HepG2 (cell line): ENCODE measurements around the gene TANC1. TPM values are rescaled to one million over a fixed set of nuclear protein-coding genes. Genes with fewer than 3 reads are reported as not detected.

ENCODE experiments used
- FOXC1 ChIP-seq: sonication (generic); formaldehyde crosslinking; IDR thresholded peaks from 2 replicates; pipeline ENCODE4 v1.8.0; 2022; ENCODE audit warnings: mild to moderate bottlenecking, missing genetic modification reagents, borderline replicate concordance
- HDAC1 ChIP-seq: sonication (generic); formaldehyde crosslinking; IDR thresholded peaks from 2 replicates; pipeline ENCODE4 v1.5.1; 2020; ENCODE audit warnings: mild to moderate bottlenecking, missing genetic modification reagents
- HNRNPK ChIP-seq: fragments of 200-400 bp; formaldehyde crosslinking; IDR thresholded peaks from 2 replicates; pipeline ENCODE4 v1.6.1; 2018; ENCODE audit warnings: low read length, low read depth, moderate library complexity, mild to moderate bottlenecking; ENCODE audit not compliant: poor library complexity, severe bottlenecking
- JUN ChIP-seq: sonication (generic); formaldehyde crosslinking; IDR thresholded peaks from 2 replicates; pipeline ENCODE4 v1.4.0; 2020; ENCODE audit warnings: mild to moderate bottlenecking, missing genetic modification reagents
- KLF16 ChIP-seq, 2 experiments: sonication (generic) in 1 of 2; formaldehyde crosslinking in 1 of 2; IDR thresholded peaks; 2 replicates each; pipeline versions ENCODE4 v1.6.1 to v1.8.0; 2016 to 2023; ENCODE audit warnings: missing genetic modification reagents in 2 of 2, missing compliant biosample characterization in 1 of 2
- RAD21 ChIP-seq: fragments of 450-650 bp; formaldehyde crosslinking; IDR thresholded peaks from 2 replicates; pipeline ENCODE4 v1.5.0; 2020; ENCODE audit warnings: mild to moderate bottlenecking
- SIN3B ChIP-seq: fragments of 150-350 bp; IDR thresholded peaks from 2 replicates; pipeline ENCODE4 v1.6.1; 2014; ENCODE audit warnings: low read length
- SOX13 ChIP-seq, 3 experiments: fragments of 450-650 bp in 1 of 3; sonication (generic) in 1 of 3; formaldehyde crosslinking in 1 of 3; IDR thresholded peaks in 2 of 3; conservative IDR thresholded peaks in 1 of 3; 2 replicates each; pipeline versions ENCODE4 v1.5.0 to v1.6.1; 2016 to 2020; ENCODE audit warnings: antibody characterized with exemption in 1 of 3, mild to moderate bottlenecking in 1 of 3, missing compliant biosample characterization in 1 of 3, missing genetic modification reagents in 1 of 3, moderate library complexity in 1 of 3
- SPEN ChIP-seq: sonication (generic); formaldehyde crosslinking; IDR thresholded peaks from 2 replicates; pipeline ENCODE4 v1.5.1; 2020; ENCODE audit warnings: low read depth, mild to moderate bottlenecking, missing genetic modification reagents
- YEATS2 ChIP-seq: sonication (generic); formaldehyde crosslinking; IDR thresholded peaks from 2 replicates; pipeline ENCODE4 v1.4.0; 2020; ENCODE audit warnings: missing genetic modification reagents, borderline replicate concordance
- ZNF234 ChIP-seq: sonication (generic); formaldehyde crosslinking; conservative IDR thresholded peaks from 2 replicates; pipeline ENCODE4 v1.5.1; 2020; ENCODE audit warnings: mild to moderate bottlenecking, missing genetic modification reagents
- ZNF235 ChIP-seq: sonication (generic); formaldehyde crosslinking; IDR thresholded peaks from 2 replicates; pipeline ENCODE4 v1.8.1; 2023; ENCODE audit warnings: mild to moderate bottlenecking, missing genetic modification reagents, borderline replicate concordance
- ZNF343 ChIP-seq: sonication (generic); formaldehyde crosslinking; IDR thresholded peaks from 2 replicates; pipeline ENCODE4 v1.4.0; 2020; ENCODE audit warnings: mild to moderate bottlenecking, missing genetic modification reagents
- ZNF644 ChIP-seq: IDR thresholded peaks from 2 replicates; pipeline ENCODE4 v1.6.1; 2016; ENCODE audit warnings: low read depth
- ZNF782 ChIP-seq: sonication (generic); formaldehyde crosslinking; IDR thresholded peaks from 2 replicates; pipeline ENCODE4 v1.4.0; 2020; ENCODE audit warnings: missing genetic modification reagents, mild to moderate bottlenecking, borderline replicate concordance
- ZSCAN9 ChIP-seq: IDR thresholded peaks from 2 replicates; pipeline ENCODE4 v1.6.1; 2016; ENCODE audit warnings: borderline replicate concordance
- polyA plus RNA-seq, 8 experiments: library from polyadenylated mRNA; depleted of rRNA in 3 of 8; stranded (reverse) in 7 of 8; unstranded in 1 of 8; fragments of >200 nt; fragmentation: Illumina TruSeq in 4 of 8; extraction: Trizol in 4 of 8; gene quantifications; 2 replicates each; pipeline versions ENCODE4 v1.2.1 to v1.2.3, GENCODE V29; 2011 to 2016; ENCODE audit warnings: low read depth in 4 of 8, missing spikeins in 1 of 8, mixed read lengths in 1 of 8; ENCODE audit not compliant: insufficient read depth in 1 of 8
- total RNA-seq, 5 experiments: library from RNA; depleted of rRNA; stranded (reverse); fragments of >200 nt; fragmentation: Illumina TruSeq; extraction: Trizol; gene quantifications; 2 replicates each; pipeline ENCODE4 v1.2.3, GENCODE V29; 2016; ENCODE audit warnings: low read depth in 1 of 5
- TF ChIP-seq, protein P1 (sequence below): sonication (generic); formaldehyde crosslinking; IDR thresholded peaks from 2 replicates; pipeline ENCODE4 v1.5.1; 2020; ENCODE audit warnings: mild to moderate bottlenecking, moderate library complexity, missing genetic modification reagents
- TF ChIP-seq, protein P2 (sequence below): conservative IDR thresholded peaks from 2 replicates; pipeline ENCODE4 v1.6.1; 2018; ENCODE audit warnings: missing genetic modification reagents
- TF ChIP-seq, protein P3 (sequence below): IDR thresholded peaks from 2 replicates; pipeline ENCODE4 v1.6.1; 2012; ENCODE audit warnings: low read depth, low read length, improper control_type of control experiment
- TF ChIP-seq, protein P4 (sequence below): sonication (generic); formaldehyde crosslinking; IDR thresholded peaks from 2 replicates; pipeline ENCODE4 v1.4.0; 2020; ENCODE audit warnings: mild to moderate bottlenecking, missing genetic modification reagents
- TF ChIP-seq, protein P5 (sequence below): sonication (generic); formaldehyde crosslinking; IDR thresholded peaks from 2 replicates; pipeline ENCODE4 v1.5.0; 2020; ENCODE audit warnings: mild to moderate bottlenecking, low read depth, missing genetic modification reagents, borderline replicate concordance
- TF ChIP-seq, protein P6 (sequence below): sonication (generic); formaldehyde crosslinking; IDR thresholded peaks from 2 replicates; pipeline ENCODE4 v1.8.0; 2022; ENCODE audit warnings: missing genetic modification reagents, mild to moderate bottlenecking, inconsistent platforms, borderline replicate concordance

The TANC1 gene
- total and polyA plus RNA-seq, 2 of the 13 experiments (the other 11 are each of a cell fraction or from before 2014, with no cell fraction given) = 2.3 to 5.6 TPM

DNA sequence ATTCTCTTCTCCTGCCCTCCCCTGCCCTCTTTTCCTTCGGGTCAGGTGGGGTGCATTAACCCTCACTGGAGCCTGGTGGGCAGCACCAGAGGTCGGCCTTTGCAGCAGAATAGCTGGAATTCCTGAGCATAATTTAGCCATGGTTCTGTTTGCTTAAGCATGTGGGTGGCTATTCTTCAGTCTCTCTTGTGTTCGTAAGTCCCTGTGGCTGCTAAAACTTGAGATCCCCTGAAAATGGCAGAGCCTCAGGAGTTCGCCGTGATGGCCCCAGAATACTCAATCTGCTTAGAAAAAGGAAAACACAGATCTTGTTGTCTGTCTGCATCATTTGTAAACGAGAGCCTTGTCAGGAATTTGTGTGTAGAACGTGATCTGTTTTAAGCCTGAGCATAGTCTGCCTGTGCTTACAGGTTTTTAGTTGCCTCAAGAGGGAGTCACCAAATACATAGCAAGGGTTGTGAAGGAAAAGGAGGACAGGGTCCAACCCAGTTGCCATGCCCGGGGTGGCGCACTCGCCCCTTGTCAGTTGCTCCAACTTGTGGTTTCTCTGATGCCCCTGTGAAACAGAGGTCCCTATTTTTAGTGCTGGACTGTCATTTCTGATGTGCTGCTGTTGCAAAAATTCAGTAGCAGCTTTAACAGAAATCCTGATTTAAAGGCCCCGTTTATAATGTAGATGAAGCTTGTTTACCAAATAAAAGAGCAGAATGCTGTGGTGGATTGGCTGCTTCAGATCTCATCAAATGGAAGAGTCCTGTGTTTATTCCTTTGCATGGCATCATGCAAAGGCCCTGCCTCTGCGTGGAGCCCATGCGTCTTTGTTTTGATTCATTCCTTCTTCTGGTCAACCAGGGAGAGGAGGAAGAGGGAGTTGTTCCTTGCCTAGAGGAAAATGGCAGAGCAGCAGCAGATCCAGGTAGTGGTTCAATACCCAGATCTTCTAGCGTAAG lies 243.3 kb downstream of the TANC1 start (continued):
- TF ChIP-seq, protein P1, sequence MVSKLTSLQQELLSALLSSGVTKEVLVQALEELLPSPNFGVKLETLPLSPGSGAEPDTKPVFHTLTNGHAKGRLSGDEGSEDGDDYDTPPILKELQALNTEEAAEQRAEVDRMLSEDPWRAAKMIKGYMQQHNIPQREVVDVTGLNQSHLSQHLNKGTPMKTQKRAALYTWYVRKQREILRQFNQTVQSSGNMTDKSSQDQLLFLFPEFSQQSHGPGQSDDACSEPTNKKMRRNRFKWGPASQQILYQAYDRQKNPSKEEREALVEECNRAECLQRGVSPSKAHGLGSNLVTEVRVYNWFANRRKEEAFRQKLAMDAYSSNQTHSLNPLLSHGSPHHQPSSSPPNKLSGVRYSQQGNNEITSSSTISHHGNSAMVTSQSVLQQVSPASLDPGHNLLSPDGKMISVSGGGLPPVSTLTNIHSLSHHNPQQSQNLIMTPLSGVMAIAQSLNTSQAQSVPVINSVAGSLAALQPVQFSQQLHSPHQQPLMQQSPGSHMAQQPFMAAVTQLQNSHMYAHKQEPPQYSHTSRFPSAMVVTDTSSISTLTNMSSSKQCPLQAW = peak; percentile 45; the same call in 1 of the 2 replicates
- TF ChIP-seq RAD21 (CRISPR knock-in tag) = no peak
- TF ChIP-seq ZNF343 = no peak
- TF ChIP-seq FOXC1 = no peak
- no peak for TF ChIP-seq JUN
- TF ChIP-seq ZSCAN9 (CRISPR knock-in tag) = no peak
- TF ChIP-seq ZNF235 = no peak
- no peak for TF ChIP-seq ZNF234 (CRISPR knock-in tag)
- TF ChIP-seq, protein P2, sequence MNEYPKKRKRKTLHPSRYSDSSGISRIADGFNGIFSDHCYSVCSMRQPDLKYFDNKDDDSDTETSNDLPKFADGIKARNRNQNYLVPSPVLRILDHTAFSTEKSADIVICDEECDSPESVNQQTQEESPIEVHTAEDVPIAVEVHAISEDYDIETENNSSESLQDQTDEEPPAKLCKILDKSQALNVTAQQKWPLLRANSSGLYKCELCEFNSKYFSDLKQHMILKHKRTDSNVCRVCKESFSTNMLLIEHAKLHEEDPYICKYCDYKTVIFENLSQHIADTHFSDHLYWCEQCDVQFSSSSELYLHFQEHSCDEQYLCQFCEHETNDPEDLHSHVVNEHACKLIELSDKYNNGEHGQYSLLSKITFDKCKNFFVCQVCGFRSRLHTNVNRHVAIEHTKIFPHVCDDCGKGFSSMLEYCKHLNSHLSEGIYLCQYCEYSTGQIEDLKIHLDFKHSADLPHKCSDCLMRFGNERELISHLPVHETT = no peak
- TF ChIP-seq ZNF782 = no peak
- no peak for TF ChIP-seq KLF16 (CRISPR knock-in tag; IDR thresholded peaks at IDR 0.05)
- no peak; the same call in 1 of the 2 replicates for TF ChIP-seq ZNF644 (CRISPR knock-in tag)
- TF ChIP-seq YEATS2 = no peak
- TF ChIP-seq HDAC1 (CRISPR knock-in tag) = no peak
- no peak for TF ChIP-seq SPEN (CRISPR knock-in tag)
- no peak for TF ChIP-seq HNRNPK
- TF ChIP-seq SIN3B = no peak
- TF ChIP-seq, protein P3, sequence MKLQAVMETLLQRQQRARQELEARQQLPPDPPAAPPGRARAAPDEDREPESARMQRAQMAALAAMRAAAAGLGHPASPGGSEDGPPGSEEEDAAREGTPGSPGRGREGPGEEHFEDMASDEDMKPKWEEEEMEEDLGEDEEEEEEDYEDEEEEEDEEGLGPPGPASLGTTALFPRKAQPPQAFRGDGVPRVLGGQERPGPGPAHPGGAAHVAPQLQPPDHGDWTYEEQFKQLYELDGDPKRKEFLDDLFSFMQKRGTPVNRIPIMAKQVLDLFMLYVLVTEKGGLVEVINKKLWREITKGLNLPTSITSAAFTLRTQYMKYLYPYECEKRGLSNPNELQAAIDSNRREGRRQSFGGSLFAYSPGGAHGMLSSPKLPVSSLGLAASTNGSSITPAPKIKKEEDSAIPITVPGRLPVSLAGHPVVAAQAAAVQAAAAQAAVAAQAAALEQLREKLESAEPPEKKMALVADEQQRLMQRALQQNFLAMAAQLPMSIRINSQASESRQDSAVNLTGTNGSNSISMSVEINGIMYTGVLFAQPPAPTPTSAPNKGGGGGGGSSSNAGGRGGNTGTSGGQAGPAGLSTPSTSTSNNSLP = no peak
- TF ChIP-seq SOX13 (IDR thresholded peaks at IDR 0.05) = no peak
- no peak for TF ChIP-seq SOX13 (CRISPR knock-in tag; conservative IDR thresholded peaks at IDR 0.05 in 1 of 2, IDR thresholded peaks at IDR 0.05 in 1 of 2)
- TF ChIP-seq, protein P4, sequence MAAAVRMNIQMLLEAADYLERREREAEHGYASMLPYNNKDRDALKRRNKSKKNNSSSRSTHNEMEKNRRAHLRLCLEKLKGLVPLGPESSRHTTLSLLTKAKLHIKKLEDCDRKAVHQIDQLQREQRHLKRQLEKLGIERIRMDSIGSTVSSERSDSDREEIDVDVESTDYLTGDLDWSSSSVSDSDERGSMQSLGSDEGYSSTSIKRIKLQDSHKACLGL (CRISPR knock-in tag) = no peak
- TF ChIP-seq, protein P5, sequence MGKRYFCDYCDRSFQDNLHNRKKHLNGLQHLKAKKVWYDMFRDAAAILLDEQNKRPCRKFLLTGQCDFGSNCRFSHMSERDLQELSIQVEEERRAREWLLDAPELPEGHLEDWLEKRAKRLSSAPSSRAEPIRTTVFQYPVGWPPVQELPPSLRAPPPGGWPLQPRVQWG (CRISPR knock-in tag) = no peak
- TF ChIP-seq, protein P6, sequence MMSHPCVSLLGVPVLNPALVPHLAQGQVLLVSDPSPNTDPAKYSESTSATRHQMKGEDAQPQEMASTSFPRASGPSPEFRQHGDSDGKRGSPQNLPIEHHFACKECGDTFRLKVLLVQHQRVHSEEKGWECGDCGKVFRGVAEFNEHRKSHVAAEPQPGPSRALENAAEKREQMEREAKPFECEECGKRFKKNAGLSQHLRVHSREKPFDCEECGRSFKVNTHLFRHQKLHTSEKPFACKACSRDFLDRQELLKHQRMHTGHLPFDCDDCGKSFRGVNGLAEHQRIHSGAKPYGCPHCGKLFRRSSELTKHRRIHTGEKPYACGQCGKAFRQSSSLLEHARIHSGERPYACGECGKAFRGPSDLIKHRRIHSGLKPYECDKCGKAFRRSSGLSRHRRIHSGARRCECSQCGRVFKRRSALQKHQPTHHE = no peak
